WTC11 (cell line): ENCODE data around the gene CASQ2.

Experiments
- CTCF ChIP-seq: fragments of 200-600 bp; IDR thresholded peaks from 2 replicates; pipeline ENCODE4 v1.8.0; 2022; ENCODE audit warnings: antibody characterized with exemption
- FOXJ3 ChIP-seq: sonication (generic); formaldehyde crosslinking; IDR thresholded peaks from 2 replicates; pipeline ENCODE4 v1.9.0; 2021; ENCODE audit warnings: missing genetic modification reagents, mild to moderate bottlenecking, borderline replicate concordance
- SP1 ChIP-seq: sonication (generic); formaldehyde crosslinking; conservative IDR thresholded peaks from 2 replicates; pipeline ENCODE4 v1.8.1; 2022; ENCODE audit warnings: missing genetic modification reagents
- USF1 ChIP-seq: sonication (generic); formaldehyde crosslinking; IDR thresholded peaks from 2 replicates; pipeline ENCODE4 v1.8.0; 2022; ENCODE audit warnings: mild to moderate bottlenecking, missing genetic modification reagents

- TF ChIP-seq SP1: no peak
- TF ChIP-seq CTCF: no peak
- TF ChIP-seq FOXJ3 (CRISPR knock-in tag): no peak
- TF ChIP-seq USF1 (CRISPR knock-in tag): no peak
Observed at GRCh38 chr1:115791816-115792215, 23.3 kb upstream of the CASQ2 start.
